Keratinocyte (primary cell): Measurements from ENCODE around the gene CCDC74A.
"Not testable (repeated sequence)": the region's sequence is repeated elsewhere in the genome, so short reads cannot be mapped to it uniquely, and the experiment has no call there.

ENCODE experiments used
- EZH2 ChIP-seq: IDR thresholded peaks from one replicate; pipeline ENCODE4 v1.6.1; 2012; ENCODE audit warnings: inconsistent platforms, mild to moderate bottlenecking, low read length, moderate library complexity
- TF ChIP-seq, protein P1 (sequence below), 3 experiments: IDR thresholded peaks in 1 of 3; conservative IDR thresholded peaks in 1 of 3; optimal IDR thresholded peaks in 1 of 3; 2 replicates in 2 of 3; 3 replicates in 1 of 3; pipeline versions ENCODE3 to v1.5.1; 2011; ENCODE audit warnings: low read length in 3 of 3, mild to moderate bottlenecking in 3 of 3, moderate library complexity in 2 of 3, control low read depth in 1 of 3, inconsistent platforms in 1 of 3; ENCODE audit not compliant: insufficient read depth in 2 of 3; ENCODE audit errors: extremely low read depth in 1 of 3

DNA sequence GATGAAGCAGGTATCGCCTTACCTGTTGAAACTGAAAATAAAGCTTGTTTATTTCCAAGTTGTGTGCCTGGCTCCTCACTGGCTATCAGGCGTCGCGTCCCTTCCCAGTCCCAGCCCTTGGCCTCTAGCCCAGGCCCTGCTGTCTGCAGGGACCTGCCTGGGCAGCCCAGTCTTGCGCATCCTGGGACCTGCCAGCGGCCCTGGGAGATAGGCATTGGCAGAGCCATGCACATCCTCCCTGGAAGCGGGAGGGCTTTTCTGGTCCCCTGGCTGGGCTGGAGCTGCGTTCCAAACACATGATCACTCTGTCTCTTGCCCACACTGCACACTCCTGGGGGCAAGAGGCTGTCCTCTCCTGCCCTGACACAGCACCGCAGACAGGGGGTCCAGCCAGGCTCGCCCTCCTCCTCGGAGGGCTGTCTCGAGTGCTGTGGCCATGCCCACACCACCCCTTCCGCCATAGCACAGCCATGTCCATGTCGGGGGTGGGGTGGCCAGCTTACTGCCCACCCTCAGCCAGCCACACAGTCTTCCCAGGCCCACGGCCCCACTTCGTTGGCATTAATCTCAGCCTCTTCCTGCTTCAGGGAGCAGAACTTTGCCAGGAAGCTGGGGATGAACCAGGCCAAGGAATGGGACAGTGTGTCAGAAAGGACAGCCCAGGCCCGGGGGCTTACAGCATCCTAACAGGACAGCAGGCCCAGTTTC lies 6.1 kb downstream of the CCDC74A start:
- TF ChIP-seq, protein P1, sequence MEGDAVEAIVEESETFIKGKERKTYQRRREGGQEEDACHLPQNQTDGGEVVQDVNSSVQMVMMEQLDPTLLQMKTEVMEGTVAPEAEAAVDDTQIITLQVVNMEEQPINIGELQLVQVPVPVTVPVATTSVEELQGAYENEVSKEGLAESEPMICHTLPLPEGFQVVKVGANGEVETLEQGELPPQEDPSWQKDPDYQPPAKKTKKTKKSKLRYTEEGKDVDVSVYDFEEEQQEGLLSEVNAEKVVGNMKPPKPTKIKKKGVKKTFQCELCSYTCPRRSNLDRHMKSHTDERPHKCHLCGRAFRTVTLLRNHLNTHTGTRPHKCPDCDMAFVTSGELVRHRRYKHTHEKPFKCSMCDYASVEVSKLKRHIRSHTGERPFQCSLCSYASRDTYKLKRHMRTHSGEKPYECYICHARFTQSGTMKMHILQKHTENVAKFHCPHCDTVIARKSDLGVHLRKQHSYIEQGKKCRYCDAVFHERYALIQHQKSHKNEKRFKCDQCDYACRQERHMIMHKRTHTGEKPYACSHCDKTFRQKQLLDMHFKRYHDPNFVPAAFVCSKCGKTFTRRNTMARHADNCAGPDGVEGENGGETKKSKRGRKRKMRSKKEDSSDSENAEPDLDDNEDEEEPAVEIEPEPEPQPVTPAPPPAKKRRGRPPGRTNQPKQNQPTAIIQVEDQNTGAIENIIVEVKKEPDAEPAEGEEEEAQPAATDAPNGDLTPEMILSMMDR (optimal IDR thresholded peaks at IDR 0.05 in 1 of 3, IDR thresholded peaks at IDR 0.05 in 1 of 3, conservative IDR thresholded peaks at IDR 0.05 in 1 of 3; ENCODE audit: extremely low read depth in 1 of 3, insufficient read depth in 2 of 3, low read length in 3 of 3): not testable (repeated sequence)
- TF ChIP-seq EZH2: not testable (repeated sequence)
